GM04504 (cell line): ENCODE data around the gene PSMA5.
A peak's percentile ranks its signal among the peaks of the same experiment; 100 is the strongest.
"Not testable (repeated sequence)": the region's sequence is repeated elsewhere in the genome, so short reads cannot be mapped to it uniquely, and the experiment has no call there.

Experiments
- DNase-seq: peaks from one replicate; pipeline ENCODE4 v3.0.0-alpha.2; 2012; ENCODE audit warnings: low read depth

The PSMA5 gene

DNA sequence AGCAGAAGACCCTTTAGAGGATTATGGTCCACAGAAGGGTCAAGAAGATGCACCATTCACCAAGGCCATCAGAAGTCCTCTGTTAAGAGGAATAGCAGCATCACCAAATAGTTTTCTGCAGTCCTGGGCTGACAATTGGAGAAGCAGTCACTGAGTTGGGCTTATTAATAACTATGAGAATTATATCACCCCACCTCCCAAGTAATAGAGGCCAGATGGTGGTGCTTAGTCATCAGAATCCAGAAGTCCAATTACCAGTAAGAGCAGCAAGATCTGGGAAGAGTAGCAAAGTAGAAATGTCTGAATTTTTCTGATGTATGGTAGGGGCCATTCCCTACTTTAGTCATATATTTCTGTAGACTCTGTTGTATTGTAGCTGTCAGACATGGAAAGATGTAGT lies 6.1 kb upstream of the PSMA5 start:
- DNase-seq: peak; percentile 51

DNA sequence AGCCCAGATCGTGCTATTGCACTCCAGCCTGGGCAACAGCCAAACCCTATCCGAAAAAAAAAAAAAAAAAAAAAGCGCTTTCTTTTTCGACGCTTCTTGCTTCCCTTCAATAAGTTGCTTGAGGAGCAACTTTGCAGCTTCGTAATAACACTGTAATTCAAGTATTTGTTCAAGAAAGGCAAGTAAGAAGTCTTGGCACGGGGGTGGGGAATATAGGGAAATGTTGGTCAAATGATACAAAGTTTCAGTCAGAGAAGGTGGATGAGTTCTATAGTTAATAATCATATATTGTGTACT lies 871 bp upstream of the PSMA5 start:
- no peak for DNase-seq

DNA sequence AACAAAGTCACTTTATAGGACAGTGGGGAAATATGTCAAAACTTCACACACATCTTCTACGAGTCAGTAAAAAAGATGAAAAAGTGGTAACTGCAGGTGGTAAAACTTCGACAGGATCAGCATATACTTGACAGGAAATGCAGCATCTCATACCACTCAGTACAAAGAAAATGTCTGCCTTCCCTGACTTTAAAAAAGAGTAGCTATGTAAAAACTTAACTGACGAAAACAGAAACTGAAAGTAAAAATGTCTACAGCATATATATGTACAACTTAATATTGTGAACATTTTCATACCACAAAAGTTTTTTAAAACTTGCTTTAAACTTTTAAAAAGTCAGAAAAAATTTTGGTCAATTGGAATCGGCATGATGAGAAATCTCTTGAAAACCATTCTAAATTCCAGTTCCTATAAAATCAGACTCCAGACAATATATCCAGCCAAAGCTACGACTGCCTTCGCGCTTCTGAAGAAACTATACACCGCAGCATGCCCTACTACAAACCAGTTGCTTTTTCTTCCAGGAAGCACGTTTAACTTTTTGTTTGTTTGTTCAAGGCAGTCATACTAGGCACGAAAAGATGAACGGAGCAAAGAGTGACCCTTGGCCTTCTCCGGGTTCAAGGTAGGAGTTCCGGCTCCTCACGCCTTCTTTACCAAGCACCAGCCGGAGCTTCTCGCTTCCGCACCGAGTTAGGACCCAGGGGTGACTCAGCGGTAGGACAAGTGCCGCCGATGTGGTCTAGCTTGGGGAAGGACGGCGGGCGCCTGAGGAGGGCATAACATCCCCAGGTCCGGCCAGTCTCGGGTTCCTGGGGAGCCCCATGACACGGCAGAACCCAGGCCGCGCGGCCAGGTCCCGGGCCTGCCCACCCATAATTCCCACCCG lies 612 bp downstream of the PSMA5 start:
- DNase-seq: no peak

DNA sequence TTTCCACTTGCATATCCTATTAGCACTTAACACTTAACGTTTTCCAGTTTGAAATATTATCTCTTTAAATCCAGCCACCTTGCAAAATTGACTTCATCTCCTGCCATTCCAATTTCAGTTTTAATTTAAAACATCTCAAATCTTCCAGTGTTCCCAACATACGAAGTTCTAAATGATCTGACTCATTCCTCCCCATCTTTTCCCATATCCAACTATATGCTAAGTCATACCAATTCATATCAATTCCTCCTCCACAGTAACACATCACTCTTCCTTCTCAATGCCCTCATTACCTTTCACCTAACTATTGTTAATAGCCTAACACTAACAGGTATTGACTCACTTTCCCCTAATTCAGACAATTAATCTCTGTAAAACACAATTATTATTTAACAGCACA lies 2.8 kb downstream of the PSMA5 start:
- DNase-seq: no peak

DNA sequence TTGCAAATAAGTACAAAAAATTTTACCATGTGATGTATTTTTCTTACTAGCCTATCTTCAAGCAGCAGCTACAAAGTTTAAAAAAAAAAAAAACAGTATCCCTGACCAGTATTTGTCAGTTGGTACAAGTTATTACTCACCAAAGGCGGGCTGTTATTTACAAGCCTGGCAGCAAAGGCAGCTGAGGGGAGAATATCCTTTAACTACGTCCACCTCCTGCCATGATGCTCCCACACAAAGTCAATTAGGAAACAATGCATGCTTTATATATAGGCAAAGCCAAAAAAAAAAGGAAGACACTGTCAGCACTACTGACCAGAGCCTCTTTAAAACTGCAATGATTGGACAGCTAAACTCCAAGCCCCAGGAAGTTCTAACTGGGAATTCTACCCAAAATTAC lies 13.7 kb downstream of the PSMA5 start:
- DNase-seq: no peak

DNA sequence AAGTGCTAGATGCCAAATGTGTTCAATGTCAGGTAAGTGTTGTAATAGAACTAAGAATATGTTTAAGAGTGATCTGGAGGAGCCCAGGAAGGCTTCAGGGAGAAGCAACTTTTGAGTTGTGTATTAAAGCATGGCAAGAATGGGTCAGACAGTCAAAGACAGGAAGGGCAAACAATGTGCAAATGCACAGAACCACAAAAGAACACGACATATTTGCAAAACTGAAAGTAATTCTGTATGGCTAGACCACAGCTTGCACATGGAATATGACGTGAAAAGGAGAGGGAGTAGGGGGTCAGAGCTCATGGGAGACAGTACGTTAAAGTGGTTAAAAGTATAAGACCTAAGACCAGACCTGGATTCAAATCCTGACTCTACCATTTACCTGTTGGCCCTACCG lies 21.4 kb downstream of the PSMA5 start:
- no peak for DNase-seq

DNA sequence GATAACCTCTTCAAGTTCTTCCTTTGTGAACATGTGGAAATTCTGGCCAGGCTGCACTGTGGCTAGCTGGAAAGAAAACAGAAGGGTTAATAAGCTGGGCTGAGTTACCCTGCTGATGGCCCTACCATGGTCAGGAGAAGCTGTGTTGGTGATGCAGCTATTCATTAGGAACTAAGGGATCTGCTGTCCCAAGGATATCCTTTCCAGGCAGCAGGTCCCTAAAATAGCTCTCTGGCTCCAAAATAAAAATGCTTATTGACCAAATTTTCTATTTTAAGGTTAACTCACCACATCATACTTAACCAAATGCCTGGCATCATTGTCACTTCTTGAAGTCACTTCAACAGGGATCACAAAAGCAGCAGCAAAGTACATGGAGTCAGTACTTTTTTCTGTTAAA lies 24.2 kb downstream of the PSMA5 start:
- DNase-seq: no peak

DNA sequence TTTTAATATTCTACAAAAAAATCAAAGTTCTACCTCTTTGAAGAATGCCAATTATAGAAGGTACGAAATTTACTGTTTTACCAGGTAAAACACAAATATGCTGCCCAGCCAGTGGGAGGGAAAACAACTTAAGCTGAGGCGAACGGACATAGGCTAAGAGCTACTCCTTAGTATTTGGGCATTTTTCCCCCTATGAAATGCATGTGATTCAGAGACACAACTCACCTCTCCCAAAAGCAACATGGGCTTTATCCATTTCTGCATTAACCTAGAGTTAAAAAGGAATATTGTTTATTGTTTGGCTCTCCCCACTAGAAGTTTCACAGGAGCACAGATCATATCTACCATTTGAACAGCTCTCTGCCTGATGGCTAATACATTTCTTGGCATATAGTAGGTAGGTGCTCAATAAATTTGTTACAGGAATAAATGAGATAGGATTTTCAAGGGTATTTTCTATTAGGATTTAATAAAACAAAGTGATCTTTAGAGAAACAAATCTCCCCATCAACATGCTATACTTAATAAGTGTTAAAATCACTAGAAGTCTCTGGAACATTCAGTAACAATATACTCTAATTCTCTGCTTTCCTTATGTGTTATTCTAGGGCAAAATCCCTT lies 26.1 kb downstream of the PSMA5 start:
- no peak for DNase-seq

DNA sequence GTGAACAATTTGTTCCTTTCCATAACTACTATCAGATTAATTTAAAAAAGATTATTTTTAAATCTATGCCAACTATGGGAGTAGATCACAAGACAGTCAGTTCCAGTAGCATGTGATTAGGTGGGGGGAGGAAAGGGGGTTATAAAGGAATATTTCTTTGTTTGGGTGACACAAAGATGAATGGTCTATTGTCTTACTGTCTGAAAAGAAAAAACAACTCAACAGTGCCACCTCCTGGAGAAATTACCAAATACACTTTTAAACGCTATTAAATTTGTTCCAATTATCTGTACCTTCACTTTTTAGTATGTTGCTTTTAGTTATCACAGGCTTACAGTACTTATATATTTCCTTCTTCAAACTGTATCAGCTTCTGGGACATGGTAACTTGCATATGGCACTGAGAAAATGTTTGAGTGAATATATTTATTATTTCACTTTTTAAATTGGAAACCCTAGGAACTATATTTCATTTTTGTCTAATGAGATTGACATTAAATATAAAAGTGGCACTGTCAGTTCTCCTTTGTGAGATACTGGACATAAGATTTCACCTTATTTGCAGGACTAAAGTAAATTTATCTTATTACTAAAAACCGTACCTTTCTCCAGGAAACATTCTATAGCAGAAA lies 26.8 kb downstream of the PSMA5 start:
- DNase-seq: peak; percentile 24

DNA sequence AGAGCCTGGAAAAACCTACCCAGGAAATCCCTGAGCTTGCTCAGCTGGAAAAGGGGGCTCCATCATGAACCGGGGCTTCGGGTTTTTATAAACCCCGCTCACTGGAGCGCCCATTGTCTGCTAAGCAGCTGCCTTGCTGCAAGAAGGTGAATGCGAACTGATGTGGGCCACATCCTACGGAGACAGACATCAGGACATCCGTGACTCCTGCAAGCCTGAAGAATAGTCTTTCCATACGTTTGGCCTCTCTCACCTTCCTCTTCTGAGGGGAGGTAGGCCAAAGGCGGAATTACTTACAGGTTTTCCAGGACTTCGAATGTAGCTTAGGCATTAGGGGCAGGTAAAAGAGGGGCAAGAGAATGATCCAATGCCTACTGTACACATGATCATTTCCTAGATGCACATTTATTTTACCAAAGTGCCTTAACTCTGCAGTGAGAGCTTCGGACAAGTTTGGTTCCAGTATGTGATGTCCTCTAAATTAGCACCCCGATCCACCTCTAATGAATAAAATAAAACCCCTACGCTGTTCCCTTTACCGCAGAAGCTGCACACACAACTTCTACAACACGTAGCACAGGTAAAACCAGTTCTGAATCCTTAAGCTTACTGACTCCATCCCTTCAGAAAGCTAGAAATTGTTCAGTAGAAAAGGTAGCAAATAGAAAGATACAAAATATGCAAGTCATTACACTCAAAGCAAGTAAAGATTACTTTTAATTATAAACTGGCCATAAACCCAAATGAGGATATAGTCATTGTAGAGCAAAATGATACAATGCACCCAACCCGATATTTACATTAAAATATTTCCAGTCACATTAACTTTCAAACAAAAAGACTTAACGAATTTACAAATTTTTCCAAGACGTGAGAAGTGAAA lies 27.7 kb downstream of the PSMA5 start:
- no peak for DNase-seq

DNA sequence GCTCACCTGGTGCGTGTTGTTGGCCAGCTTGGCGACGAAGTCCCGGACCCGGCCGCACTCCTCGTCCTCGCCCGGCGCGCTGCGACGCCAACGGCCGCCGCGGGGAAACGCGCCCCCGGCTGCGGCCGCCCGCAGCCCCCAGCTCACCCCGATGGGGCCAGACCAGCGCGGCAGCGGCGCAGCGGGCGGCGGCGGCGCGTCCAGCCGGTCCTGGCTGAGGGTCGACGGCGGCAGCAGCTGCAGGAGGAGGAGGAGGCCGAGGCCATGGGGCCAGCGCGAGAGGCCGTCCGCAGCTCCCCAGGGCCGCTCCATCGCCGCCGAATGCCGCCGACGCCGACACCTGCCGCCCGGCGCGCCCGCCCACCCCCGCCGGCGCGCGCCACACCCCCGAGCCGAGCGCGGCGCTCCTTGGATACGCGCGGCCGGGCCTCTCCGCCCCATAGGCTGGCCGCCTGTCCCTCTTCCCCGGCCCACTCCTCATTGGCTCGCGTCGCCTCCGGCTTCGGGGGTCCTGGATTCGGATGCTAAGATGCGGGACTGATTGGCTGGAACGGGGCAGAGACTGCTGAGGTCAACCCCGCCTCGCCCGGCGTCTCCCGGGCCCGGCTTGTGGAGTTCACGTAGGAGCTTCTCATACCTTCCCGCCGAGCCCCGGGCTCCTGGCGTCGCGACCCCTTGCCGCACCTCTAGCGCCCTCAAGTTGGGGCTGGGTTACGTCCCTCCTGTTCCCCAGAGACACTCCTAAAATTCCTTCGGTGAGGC lies 28.5 kb downstream of the PSMA5 start, which contains the start of gene SORT1:
Gene SORT1, minus strand, starts transcription at position 338 of the 762 bp plus-strand sequence. Its CDS starts 26 bp downstream, at position 312.
- DNase-seq: peak; percentile 21

DNA sequence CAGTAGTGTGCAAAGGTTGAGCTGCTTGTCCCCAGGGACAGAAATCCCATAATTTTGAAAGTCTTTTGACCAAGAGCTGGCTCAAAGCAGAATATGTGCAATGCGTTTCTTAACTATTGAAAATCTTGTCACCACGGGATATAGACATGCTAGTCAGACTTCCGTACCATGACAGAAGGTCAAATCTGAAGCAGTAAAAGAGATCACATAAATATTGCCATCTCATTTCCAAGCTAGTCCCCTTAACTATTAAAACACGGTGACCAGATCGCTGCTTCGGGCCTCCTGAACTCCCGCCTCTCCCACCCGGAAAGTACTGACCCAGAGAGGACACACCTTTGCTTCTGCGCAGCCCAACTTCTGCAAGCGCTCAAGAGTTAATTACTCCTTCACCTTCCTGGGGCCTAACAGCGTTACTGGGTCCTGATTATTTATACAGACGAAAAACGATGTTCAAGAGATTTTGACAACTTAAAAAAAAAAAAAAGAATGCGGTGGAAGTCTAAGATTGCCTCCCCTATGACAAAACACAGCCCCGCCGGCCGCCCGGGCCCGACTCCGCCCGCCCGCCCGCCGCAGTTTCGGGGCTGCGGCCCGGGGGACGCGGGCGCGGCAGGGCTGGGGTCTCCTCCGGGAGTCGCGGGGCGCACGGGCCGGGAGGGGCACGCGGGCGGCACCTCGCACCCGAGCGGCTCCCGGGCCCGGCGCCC lies 29.2 kb downstream of the PSMA5 start:
- no peak for DNase-seq

DNA sequence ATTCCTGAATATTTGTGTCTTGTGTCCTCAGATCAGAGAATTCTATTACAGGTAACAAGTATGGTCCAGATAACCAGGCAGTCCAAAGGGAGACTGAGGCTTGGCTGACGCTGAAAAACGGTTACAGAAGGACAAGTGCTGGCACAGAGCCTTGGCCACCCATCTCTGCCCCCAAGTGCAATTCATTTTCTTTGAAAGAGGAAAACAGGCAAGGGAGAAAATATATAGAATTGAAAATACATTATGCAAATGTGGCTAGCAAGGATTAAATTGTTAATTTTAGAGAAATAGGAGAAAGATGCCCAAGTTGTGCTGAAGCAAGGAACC lies 29.8 kb downstream of the PSMA5 start:
- no peak for DNase-seq

DNA sequence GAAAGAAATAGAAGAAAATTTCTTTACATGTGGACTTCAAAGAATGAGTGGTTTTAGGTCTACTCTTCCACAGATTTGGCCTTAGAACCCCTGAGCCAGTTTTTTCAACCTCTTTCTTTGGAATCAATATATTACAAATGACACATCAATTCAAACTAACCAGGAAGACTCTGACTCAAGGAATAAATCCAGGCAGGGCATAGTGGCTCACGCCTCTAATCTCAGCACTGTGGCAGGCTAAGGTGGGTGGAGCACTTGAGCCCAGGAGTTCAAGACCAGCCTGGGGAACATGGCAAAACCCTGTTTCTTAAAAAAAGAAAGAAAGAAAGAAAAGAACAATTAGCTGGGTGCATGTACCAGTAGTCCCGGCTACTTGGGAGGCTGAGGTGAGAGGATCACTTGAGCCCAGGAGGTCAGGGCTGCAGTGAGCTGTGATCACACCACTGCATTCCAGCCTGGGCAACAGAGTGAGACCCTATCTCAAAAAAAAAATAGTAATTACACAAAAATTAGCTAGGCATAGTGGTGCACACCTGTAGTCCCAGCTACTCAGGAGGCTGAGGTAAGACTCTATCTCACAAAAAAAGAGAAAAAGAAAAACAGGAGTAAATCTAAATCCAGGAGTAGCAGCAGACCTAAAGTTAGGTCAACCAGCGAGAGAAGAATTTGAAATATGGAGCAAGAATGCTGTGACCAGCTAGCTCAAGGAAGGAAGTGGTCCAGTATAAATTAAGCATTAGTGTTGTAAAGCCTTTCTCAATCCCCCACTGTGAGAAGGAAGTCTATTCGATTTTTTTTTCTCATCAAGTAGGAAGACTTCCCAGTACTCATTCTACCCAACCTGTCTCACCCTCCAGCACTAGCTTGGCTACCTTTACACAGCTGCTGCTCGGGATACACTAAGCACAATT lies 30.4 kb downstream of the PSMA5 start:
- no peak for DNase-seq

DNA sequence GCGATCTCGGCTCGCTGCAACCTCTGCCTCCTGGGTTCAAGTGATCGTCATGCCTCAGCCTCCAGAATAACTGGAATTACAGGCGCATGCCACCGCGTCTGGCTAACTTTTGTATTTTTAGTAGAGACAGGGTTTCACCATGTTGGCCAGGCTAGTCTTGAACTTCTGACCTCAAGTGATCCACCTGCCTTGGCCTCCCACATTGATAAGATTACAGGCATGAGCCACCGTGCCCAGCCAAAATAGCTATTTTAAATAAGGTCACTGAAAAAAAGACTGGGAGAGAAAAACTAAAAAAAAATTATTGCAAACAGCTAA lies 31.0 kb downstream of the PSMA5 start:
- DNase-seq: not testable (repeated sequence)

DNA sequence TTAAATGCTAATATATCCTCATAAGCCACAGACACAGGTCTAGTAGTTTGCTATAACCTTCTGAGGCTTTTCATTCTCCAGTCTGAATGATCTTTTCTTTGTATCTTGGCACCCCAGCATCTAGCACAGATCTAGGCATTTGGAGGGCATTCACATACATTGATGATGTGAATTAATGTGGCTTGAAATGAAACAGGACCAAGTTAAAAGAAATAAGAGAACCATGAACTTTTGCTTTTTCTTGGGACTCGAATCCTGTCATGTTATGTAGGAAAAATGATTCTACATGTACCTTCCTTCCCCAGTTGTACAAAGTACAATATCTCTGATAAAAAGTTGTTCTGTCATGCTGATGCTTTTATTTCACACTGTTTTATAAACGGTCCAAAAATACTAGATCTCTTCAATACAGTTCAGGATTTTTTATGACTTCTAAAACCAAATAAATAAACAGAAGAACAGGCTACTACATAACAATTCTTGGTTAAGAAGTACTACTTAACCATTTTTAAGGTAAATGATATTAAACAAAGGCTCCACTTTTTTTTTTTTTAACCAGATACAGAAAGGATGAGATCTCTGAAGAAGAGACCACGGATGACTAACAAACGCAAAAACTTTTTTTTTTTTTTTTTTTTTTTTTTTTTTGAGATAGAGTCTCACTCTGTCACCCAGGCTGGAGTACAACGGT lies 31.5 kb downstream of the PSMA5 start:
- DNase-seq: no peak

DNA sequence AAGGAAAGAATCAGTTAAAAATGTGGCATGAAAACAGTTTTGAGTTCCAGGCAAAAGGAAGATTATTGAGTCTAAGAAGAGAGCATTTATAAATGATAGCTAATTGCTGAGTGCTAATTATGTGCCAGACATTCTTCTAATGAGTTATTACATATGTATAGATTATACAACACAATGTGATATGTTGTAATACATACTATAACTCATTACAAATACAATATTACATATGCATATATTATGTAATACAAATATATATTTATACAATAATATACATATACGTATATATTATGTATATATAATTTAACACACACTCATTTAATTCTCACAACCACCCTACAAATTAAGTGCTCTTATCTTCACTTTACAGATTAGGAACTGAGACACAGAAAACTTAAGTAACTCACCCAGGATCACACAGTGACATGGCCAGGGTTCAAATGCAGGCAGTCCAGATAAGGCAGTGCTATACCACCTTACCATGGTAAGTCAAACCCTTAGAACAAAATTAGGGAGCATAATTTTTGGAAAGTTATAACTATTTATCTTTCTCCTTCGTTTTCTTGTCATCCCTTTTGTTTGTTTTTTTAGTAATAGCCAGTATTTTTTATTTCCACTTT lies 32.5 kb downstream of the PSMA5 start:
- DNase-seq: no peak

DNA sequence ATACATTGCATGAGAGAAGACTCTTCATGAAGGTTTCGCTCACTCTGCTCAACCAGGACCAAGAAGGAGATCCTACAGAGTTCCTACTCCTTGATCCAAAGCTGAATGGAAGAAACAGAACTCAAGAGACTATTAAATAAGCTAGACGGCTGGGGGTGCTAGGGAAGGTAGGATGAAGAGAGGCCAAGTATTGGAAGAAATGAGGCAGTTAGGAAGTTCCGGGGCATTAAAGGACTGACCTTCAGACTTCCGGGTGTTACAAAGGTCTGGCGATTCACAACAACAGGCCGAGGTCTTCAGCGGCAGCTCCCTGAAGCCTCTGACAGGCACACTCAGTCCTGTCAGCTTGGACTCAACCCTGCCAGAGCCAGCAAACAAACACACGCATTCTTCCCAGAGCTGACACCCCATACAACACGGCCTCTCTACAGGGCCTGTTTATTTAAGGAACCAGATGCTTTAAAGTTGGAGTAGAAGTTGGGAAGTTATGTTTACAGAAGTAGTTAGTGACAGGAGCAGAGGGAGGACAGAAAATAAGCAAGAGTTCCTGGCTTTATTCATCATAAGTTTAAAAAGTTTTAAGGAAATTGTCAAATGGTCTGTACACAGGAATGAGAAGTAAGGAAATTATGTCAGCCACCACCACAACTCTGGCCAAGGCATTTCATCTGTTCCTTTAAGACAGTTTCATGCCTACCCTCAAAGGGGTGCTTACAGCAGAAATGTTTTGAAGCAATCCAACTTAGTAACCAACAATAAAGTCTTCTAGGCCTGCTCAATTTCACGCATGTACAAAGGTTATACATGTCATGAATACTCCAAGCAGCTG lies 33.2 kb downstream of the PSMA5 start:
- DNase-seq: no peak
